Measurements from ENCODE around the gene LGALS4.
"Not testable (repeated sequence)": the region's sequence is repeated elsewhere in the genome, so short reads cannot be mapped to it uniquely, and the experiment has no call there.

The LGALS4 gene

DNA sequence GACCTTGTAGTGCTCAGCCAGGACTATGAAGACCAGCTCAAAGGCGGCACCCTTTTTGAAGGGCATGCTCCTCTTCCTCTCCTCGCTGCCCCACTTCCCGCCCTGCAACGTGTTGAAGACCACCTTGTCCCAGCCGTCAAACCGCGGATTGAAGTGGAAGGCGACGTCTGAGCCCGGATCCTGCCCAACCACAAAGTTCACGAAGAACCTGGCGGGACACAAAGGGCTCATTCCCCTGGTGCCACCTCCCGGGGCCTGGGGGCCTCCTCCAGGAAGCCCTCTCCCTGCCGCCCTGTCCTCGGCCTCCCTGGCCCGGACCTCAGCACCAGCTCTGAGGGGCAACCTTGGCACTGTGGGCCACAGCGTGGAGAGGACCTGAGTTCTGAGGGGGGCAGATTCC is 4.0 kb downstream of the LGALS4 start:
- POLR2A ChIA-PET = no interaction called here
- CTCF ChIA-PET = no interaction called here
- no peak for TF ChIP-seq FOXK2 (IDR thresholded peaks at IDR 0.05)
- no peak for TF ChIP-seq FOXM1 (IDR thresholded peaks at IDR 0.05; ENCODE audit: borderline replicate concordance)
- TF ChIP-seq L3MBTL2 (conservative IDR thresholded peaks at IDR 0.05) = no peak
- no peak for TF ChIP-seq TARDBP (IDR thresholded peaks at IDR 0.05)
- TF ChIP-seq SP1 (IDR thresholded peaks at IDR 0.05) = no peak
- no peak for TF ChIP-seq ELF4 (IDR thresholded peaks at IDR 0.05)
- no peak for TF ChIP-seq NFRKB (IDR thresholded peaks at IDR 0.05)
- no peak for TF ChIP-seq FOXA1 (IDR thresholded peaks at IDR 0.05)
- no peak for TF ChIP-seq SUZ12 (IDR thresholded peaks at IDR 0.05)
- DNase-seq (ENCODE audit: extremely low spot score) = no peak

DNA sequence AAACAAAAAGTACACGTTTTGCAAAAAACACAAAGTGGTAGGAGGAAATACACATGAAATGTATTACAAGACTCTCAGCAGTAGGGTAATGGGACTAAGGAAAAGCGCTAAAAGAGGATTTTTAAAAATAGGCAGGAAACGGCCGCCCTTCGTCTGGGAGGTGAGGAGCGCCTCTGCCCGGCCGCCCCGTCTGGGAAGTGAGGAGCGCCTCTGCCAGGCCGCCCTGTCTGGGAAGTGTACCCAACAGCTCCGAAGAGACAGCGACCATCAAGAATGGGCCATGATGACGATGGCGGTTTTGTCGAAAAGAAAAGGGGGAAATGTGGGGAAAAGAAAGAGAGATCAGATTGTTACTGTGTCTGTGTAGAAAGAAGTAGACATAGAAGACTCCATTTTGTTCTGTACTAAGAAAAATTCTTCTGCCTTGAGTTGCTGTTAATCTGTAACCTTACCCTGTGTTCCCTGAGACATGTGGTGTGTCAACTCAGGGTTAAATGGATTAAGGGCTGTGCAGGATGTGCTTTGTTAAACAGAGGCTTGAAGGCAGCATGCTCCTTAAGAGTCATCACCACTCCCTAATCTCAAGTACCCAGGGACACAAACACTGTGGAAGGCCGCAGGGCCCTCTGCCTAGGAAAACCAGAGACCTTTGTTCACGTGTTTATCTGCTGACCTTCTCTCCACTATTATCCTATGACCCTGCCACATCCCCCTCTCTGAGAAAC is 5.2 kb downstream of the LGALS4 start:
- DNase-seq (ENCODE audit: extremely low spot score); POLR2A ChIA-PET; CTCF ChIA-PET: not testable (repeated sequence)

DNA sequence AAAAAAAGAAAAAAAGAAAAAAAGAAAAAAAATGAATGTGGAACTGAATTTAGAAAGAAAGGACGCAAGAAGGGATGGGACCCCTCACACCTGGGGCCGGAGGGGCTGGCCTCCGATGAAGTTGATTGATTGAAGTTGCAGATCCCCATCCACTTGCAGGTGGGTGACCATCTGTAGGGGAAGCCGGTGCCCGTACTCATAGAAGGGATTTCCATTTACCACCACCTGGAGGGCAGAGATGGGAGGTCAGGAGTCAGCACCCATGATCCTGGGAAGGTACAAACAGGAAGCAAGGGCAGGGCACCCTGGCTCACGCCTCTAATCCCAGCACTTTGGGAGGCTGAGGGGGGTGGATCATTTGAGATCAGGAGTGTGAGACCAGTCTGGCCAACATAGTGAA is 6.4 kb downstream of the LGALS4 start:
- TF ChIP-seq FOXA1 (IDR thresholded peaks at IDR 0.05) (no peak), CTBP1 (IDR thresholded peaks at IDR 0.05; ENCODE audit: borderline replicate concordance) (no peak), LEF1 (IDR thresholded peaks at IDR 0.05; ENCODE audit: borderline replicate concordance) (no peak), ZNF384 (IDR thresholded peaks at IDR 0.05) (no peak), BHLHE40 (IDR thresholded peaks at IDR 0.05; ENCODE audit: borderline replicate concordance) (no peak), FOXK2 (IDR thresholded peaks at IDR 0.05) (no peak), HDGF (IDR thresholded peaks at IDR 0.05; ENCODE audit: borderline replicate concordance) (no peak)
- TF ChIP-seq, protein P1, sequence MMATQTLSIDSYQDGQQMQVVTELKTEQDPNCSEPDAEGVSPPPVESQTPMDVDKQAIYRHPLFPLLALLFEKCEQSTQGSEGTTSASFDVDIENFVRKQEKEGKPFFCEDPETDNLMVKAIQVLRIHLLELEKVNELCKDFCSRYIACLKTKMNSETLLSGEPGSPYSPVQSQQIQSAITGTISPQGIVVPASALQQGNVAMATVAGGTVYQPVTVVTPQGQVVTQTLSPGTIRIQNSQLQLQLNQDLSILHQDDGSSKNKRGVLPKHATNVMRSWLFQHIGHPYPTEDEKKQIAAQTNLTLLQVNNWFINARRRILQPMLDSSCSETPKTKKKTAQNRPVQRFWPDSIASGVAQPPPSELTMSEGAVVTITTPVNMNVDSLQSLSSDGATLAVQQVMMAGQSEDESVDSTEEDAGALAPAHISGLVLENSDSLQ (IDR thresholded peaks at IDR 0.05) = no peak
- POLR2A ChIA-PET = no interaction called here
- DNase-seq (ENCODE audit: extremely low spot score) = no peak
- CTCF ChIA-PET = no interaction called here

DNA sequence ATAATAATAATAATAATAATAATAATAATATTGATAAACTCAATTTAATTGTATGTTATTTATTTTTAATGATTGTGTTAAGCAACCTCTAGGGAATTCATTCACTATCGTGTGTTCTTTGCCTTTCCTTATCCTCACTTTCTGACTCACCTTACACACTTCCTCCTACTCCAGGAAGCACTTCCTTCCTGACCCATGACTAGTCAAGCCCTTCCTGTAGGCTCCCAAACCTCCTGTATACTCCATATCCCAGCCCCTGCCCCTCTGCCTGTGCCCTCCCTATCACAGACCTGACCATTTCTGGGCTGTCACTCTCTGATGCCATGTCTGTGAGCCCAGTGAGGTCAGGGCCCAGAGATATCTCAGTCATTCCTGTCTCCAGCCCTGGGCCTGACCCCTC is 7.6 kb downstream of the LGALS4 start:
- POLR2A ChIA-PET = no interaction called here
- CTCF ChIA-PET = no interaction called here
- TF ChIP-seq TARDBP (IDR thresholded peaks at IDR 0.05) = no peak
- no peak for TF ChIP-seq FOXM1 (IDR thresholded peaks at IDR 0.05; ENCODE audit: borderline replicate concordance)
- TF ChIP-seq LEF1 (IDR thresholded peaks at IDR 0.05; ENCODE audit: borderline replicate concordance) = no peak
- TF ChIP-seq ARNT (IDR thresholded peaks at IDR 0.05) = no peak
- TF ChIP-seq, protein P1 (IDR thresholded peaks at IDR 0.05) = no peak
- no peak for TF ChIP-seq SP1 (IDR thresholded peaks at IDR 0.05)
- TF ChIP-seq L3MBTL2 (conservative IDR thresholded peaks at IDR 0.05) = no peak
- TF ChIP-seq BHLHE40 (IDR thresholded peaks at IDR 0.05; ENCODE audit: borderline replicate concordance) = no peak
- no peak for TF ChIP-seq CTBP1 (IDR thresholded peaks at IDR 0.05; ENCODE audit: borderline replicate concordance)
- no peak for TF ChIP-seq SUZ12 (IDR thresholded peaks at IDR 0.05)
- no peak for TF ChIP-seq FOXA1 (IDR thresholded peaks at IDR 0.05)
- no peak for TF ChIP-seq ZNF384 (IDR thresholded peaks at IDR 0.05)
- no peak for TF ChIP-seq HDGF (IDR thresholded peaks at IDR 0.05; ENCODE audit: borderline replicate concordance)
- no peak for TF ChIP-seq FOXK2 (IDR thresholded peaks at IDR 0.05)
- TF ChIP-seq NFRKB (IDR thresholded peaks at IDR 0.05) = no peak
- TF ChIP-seq ELF4 (IDR thresholded peaks at IDR 0.05) = no peak
- no peak for DNase-seq (ENCODE audit: extremely low spot score)

DNA sequence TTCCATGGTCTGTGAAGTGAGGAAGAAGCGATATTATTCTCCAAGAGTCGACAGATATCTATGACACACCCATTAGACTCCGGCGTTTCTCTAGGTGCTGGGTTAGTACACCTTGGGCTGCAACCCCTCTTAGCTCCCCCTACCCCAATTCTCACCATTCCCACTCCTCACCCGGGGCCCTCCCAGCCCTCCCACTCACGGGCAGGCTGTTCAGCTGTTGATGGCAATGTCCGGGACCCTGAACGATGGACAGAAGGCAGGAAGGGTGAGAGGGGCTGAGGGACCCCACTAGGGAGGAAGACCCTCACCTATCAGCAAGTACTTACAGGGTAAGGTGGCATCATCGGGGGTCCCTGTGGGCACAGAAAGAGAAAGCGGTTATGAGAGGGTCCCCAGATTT is 9.2 kb downstream of the LGALS4 start:
- DNase-seq (ENCODE audit: extremely low spot score) = no peak
- CTCF ChIA-PET = no interaction called here
- TF ChIP-seq FOXM1 (IDR thresholded peaks at IDR 0.05; ENCODE audit: borderline replicate concordance) (no peak), ZNF384 (IDR thresholded peaks at IDR 0.05) (no peak), TARDBP (IDR thresholded peaks at IDR 0.05) (no peak)
- TF ChIP-seq, protein P1 (IDR thresholded peaks at IDR 0.05) = no peak
- POLR2A ChIA-PET = no interaction called here

DNA sequence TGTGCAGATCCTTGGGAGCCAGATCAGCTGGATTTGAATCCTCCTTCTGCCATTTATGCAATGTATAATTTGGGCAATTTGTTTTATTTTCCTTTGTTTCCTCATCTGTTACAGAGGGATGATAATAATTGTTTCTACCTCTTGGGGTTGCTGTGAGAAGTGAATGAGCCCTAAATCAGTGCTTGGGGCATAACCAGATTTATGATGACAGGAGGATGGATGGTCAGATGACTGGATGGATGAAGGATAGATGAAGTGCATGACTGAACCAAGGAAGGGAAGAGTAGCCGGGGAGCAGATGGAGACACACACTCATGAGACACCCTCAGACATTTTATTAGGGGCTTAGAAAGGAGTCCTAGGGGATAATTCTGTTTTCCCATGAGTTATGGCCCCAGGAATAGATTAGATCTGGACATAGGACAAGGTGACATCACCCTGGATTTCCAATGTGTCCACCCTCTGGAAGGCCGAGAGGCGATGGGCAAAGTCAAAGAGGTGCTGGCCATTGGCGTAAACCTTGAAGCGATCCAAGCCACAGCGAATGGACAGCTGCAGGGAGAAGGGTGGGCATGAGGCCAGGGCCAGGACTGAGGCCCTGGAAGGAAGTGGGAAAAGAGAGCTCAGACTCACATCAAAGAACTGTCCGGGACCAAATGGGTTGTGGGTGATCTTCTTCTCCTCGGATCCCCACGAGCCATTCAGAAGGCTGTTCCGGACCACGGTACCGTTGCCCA is 11.2 kb downstream of the LGALS4 start:
- POLR2A ChIA-PET = no interaction called here
- no peak for DNase-seq (ENCODE audit: extremely low spot score)
- TF ChIP-seq L3MBTL2 (conservative IDR thresholded peaks at IDR 0.05) (no peak), FOXA1 (IDR thresholded peaks at IDR 0.05) (no peak), FOXM1 (IDR thresholded peaks at IDR 0.05; ENCODE audit: borderline replicate concordance) (no peak), FOXK2 (IDR thresholded peaks at IDR 0.05) (no peak), NFRKB (IDR thresholded peaks at IDR 0.05) (no peak), HDGF (IDR thresholded peaks at IDR 0.05; ENCODE audit: borderline replicate concordance) (no peak), SP1 (IDR thresholded peaks at IDR 0.05) (no peak), ELF4 (IDR thresholded peaks at IDR 0.05) (no peak)
- TF ChIP-seq, protein P1 (IDR thresholded peaks at IDR 0.05) = no peak
- CTCF ChIA-PET = no interaction called here
